ENCODE results near the gene HPGDS.
"Not testable (repeated sequence)": the region's sequence is repeated elsewhere in the genome, so short reads cannot be mapped to it uniquely, and the experiment has no call there.

Gene HPGDS

DNA sequence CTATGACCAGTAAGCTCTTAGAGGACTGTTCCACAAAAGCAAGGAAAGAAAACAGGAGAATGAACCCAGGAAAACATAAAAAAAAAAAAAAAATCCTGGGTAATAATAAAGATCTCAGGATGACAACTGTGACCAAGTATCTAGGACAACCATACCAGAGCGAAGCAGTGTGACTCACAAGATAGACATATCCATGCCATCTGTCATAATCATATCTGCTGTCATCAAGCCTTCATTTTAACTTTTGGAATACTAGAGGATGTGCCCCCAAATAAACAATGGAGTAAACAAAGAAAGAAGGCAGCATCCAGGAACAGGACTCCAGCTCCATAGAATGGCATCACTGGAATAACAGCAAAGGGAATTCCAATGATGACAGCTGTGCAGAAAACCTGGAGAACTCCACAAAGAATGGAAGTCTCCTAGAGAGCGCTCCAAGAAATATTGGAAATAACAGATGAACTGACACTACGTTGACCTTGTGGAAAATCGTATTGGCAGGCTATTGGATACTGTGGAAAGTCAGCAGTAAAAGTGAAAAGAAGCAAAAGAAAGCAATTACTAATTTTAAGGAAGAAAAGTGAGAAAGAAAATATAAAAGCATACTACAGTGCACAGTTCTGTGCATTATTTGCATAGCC is 35.3 kb downstream of the HPGDS start:
- no peak for DNase-seq

DNA sequence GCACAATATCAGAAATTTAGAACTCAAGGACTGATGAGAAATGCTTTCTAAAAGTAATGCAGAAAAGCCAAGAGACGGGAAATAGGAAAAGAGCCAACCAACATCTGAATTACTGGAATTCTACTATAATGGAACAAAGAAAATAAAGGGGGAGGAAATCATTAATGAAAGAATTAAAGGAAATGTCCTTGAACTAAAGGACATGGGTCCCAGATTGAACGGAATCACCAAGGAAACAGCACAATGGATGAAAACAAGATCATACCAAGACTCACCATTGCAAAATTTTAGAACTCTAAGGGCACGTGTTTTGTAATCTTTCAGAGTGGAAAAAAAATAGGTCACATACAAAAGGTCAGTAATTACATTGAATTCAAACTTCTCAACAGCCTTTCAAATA is 35.9 kb downstream of the HPGDS start:
- DNase-seq, result no peak

DNA sequence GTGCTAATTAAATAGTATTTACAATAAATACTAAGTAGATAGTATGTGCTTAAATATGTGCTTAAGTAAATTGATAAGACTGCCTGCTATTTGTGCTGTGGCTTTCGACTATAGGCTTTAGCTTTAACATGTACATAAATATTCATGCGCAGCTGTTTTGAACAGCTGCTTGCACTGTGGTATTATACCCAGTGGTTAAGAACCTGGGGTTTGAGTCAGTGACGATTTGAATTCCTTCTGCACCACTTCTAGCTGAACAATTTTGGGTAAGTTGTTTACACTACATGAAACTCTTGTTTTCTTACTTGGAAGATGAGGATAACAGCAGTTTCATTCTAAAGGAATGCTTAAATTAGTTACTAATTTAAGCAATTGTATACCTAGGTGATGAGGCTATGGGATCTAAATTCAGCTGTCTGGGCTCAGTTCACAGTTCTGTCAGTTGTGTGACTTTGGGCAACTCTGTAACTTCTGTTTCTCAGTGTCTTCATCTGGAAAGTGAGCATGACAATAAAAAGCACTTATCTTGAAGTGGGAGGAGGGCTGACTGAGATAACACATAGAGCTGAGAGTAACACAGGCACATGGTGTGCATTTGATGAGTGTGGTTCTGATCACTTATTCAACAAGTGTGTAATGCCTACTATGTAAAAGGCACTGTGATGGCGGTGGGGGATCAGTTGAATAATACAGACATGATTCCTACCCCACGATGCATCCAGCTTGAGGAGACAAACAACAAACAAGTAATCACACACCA is 37.0 kb downstream of the HPGDS start:
- DNase-seq, result no peak

DNA sequence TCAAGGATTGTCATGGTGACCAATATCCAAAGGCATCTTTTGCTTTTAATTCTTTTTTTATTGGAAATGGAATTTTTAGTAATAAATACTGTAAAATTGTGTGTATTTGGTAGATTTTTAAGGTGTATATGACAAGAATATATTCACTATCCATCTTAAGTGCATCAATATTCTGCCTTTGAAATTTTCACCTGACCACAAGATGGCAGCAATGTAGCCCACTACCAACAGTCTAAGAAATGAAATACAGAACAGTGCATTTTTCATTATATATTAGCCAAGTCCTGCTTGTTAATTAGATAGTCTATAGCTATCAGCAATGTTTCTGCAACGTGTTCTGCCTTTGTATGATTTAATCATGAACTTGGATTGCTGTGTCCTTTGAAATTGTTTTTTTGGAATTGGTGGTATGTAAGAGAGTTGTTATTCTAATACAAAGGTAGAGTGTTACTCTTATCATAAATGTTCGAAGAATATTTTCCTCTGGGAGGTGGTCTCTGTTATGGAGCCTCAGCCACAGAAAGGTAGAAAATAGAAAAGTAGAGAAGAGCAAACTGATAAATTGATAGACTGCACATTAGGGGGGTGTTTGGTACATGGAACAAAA is 38.2 kb downstream of the HPGDS start:
- no peak for DNase-seq

DNA sequence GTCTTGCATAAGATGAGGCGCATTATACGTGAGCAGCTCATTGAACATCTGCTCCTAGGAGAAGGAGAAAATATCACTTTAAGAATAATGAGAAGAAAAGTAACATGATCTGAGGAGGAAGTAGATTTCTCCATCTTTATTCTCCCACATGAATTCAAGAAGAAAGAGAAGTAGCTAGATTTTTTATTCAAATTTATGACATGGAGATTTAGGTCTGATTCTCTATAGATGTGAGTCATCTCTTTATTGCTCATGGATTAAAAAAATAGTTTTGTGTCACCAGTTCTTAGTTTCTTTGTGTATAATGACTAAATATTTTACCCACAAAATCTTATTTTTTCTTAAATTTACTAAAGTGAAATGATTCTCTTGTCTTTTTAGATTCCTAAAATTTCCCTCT is 40.4 kb downstream of the HPGDS start:
- DNase-seq, result no peak

DNA sequence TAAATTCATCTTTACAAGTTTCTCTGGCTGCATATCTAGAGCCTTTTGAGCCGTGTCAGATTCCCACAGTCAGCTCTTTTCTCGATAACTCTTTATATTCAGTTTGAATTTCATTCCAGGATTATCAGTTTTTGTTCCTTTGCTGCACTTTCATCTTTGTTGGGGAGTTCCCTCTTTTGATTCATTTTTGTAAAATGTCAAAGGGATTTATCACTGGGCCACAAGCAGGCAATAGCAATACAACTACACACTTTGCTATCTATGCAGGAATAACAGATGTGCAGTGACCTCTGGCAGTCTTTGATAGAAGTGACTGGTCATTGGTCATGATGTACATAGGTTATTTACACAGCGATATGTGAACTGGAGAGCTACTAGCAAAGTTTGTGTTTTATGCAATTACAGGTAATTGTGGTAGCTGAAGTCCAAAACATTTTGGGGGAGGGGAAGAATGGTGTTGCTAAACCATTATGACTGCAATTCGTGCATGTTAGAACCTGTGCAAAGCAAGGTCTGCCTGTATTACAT is 43.8 kb downstream of the HPGDS start:
- no peak for DNase-seq

DNA sequence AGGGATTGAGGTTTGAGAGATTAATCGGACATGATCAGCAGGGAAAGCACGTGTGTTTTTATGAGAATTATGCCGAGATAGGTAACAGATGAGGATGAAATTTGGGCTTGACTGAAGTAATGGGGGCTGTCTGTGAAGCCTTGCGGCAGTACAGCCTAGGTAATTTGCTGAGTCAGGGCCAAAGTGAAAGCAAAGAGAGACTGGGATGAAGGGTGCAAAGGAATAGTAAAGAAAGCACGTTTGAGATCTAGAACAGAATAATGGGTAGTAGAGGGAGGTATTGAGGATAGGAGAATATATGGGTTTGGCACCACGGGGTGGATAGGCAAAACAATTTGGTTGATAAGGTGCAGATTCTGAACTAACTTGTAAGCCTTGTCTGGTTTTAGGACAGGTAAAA is 47.2 kb downstream of the HPGDS start:
- DNase-seq, result not testable (repeated sequence)

DNA sequence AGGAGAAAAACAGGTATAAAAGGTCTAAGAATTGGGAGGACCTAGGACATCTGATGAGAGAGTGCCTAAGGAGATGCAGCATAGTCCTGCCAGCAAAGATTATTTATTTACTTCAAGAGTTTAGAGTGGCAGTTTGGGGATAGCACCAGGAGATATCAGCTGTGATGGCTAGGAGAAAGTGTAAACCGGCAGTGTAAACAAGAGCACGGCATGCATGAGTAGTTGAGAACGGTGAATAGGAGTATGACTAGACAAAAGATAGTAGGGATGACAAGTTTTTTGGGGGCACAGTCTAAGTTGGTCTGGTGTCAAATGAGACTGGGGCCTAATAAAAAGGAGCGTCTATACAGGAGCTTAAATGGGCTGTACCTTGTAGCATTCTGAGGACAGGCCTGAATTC is 48.7 kb downstream of the HPGDS start:
- DNase-seq, result not testable (repeated sequence)

DNA sequence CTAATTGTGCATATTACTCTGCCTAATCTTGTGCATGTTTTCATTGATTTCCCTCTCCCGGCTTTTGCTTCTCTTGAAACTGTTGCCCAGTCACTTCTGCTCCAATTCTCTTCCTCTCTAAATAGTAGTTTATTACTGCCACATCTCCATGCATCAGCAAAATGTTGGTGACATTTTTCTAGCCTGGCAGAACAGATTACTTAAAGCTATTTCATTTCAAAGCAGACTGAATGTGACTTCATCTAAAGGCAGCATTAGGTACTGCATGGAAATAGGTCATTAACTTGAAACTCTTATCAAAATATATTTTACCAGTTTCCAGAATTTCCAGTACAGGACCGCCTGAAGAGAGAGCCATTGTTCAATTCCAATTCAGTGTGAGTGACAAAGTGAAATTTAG is 52.4 kb downstream of the HPGDS start:
- no peak for DNase-seq

DNA sequence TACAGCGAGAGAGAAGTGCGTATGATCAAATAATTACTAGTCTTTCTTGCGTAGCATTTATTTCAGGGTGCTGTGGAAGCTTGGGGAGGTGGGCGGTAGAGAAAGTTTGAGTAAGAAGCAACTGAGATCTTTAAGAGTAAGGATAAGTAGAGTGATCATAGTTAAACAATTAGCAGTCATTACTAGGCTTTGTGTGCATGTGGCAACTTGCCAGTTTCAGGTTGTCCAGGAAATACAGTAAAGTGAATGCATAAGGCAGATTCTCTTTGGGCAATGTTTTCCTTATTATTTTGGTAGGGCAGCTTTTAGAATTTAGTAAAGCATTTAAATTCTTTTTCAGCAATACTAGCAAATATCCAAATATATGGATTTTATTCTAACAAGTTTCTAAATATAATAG is 57.0 kb downstream of the HPGDS start:
- DNase-seq, result no peak

DNA sequence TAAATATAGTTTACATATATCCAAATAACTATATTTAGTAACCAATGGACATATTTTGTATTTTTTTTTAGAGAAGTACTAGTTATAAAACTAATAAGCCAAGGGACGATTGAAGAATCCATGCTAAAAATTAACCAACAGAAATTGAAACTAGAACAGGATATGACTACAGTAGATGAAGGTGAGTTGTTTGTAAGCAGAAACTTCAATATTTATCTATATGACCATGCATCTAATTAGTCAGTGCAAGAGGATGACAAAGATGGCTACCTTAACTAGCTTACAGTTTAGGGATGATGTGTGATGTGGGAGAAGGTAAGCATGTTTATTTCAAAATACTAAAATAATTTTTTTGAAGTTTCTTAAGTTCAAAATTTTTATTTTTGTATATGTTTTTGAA is 57.7 kb downstream of the HPGDS start:
- no peak for DNase-seq

DNA sequence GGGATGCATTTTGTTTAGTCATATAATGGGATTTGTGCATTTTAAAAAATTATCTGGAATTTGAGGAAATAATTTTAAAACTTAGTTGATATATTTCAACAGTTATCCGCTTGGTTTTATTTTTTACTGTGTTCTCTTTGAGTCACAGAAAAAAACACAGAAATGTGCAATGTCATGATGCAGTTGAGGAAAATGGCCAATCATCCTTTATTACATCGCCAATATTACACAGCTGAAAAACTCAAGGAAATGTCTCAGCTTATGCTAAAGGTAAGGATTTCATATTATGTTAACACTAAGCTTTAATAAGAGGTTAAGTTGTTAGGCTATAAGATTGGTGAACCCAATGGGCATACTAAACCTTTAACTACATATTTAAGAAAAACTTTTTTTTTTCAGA is 63.9 kb downstream of the HPGDS start:
- DNase-seq, result no peak

DNA sequence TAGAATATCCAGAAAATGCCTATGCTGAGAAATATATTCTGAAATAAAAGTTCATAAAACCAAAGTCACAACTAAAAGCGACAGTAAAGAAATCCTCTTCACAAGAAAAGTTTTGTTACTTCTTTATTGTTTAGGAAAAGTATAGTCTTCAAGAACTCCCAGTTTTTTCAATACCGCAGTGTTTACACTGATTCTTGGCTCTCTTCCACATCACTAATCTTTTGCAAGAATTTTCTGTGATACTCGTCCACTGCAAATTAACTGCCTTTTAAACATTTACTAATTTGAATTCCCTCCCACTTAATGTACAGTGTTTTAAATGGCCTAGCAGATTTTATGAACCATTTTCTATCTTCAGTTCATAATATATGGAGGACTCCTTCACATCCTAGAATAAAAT is 65.1 kb downstream of the HPGDS start:
- no peak for DNase-seq

DNA sequence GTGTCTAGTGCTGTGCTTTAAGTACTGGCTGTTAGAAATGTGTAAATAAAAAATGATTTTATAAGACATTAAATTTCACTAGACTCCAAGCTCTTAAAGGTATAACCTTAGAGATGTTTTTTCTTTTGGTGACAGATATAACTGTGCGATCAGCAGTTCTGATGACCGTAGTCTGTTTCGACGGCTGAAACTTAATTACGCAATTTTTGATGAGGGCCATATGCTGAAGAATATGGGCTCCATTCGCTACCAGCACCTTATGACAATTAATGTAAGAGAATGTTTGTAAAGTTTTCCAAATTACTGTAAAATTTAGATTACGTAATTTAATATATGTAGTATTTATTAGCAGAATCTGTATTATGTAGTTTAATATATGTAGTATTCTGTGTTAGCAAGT is 66.4 kb downstream of the HPGDS start:
- DNase-seq, result no peak

DNA sequence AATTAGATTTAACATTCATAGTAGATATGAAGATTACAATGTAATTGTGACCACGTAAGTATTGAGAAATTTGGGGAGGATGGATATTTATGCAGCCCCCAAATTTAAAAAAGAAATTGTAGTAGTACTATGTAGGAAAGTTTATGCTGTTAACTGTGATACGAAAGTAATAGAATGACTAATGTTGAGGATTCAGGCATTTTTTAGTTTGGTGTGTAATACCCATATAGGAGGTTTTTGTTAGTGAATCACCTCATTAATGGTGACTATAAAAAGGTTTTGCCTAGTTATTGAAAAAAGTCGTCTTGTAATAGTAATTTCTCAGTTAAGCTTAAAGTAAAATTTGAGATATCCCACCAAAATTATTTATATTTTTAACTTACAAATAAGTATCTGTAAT is 67.7 kb downstream of the HPGDS start:
- no peak for DNase-seq

DNA sequence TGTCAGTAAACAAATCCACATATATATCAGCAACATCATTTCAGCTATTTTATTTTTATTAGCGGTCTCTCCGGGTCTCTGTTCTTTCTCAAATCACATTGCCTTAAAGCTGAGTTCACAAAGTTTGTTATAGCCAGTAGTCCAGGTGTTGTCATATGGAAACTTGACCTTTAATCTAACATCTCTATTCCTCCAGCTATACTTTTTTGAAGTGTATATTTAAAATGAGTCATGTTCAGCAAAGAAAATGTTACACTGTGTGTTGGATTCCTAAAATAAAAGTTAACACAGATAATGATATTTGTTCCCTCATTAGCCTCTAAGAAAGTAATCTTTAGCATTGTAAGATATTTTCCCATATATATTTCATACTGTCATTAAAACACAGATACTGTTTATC is 71.4 kb downstream of the HPGDS start:
- DNase-seq, result no peak

DNA sequence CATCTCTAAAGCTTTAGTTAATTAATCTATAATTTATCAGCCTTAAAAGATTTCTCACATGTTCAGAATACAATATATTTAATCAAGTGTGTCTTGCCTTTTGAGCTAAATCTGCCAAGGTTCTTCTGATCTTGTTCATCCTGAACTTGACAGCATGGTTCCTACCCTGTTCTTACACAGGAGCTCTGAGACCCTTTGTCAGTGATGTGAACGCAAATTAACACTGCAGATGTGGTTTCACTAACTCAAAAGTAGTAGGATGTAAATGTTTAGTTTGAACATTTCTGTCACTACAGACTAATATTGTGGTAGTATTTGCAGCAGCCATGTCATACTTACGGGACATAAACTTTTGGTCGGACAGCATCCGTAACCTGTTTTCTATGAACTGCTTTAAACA is 75.6 kb downstream of the HPGDS start:
- no peak for DNase-seq

DNA sequence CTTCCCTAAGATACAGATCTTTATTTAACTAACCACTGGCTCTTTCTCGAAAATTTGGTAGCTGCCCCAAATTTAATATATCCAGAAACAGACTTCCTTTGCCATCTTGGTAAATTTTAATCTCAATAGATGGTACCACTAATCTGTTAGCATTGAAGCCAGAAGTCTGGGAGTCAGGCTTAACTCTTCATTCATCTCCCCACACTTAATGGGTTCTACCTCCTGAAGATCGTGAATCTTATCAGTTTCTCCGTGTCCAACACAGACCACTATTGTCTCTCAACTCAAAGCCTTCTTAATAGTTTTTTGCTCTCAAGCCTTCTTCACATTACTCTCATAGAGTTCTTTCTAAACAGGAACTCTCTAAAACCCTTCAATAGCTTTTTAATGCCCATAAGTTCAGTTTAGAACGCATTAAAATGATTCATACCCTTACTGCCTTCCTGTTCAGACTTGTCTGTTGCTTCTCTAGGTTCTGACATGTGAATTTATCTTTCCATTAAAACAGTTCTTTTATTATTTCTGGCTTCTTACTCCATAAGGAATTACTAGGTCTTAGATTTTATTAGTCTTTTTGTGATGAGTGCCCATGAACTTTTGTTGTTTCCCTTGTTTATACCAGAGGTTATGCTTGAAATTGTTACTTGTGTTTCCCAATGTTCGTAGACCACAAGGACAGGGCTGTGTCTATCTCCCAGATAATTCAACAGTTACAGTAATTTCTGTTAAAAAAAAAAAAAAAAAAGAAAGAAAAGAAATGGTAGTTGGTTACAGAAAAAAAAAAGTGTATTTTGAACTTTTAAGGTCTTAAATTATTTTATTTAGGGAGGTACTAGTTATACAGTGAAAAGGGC is 80.2 kb downstream of the HPGDS start:
- no peak for DNase-seq

DNA sequence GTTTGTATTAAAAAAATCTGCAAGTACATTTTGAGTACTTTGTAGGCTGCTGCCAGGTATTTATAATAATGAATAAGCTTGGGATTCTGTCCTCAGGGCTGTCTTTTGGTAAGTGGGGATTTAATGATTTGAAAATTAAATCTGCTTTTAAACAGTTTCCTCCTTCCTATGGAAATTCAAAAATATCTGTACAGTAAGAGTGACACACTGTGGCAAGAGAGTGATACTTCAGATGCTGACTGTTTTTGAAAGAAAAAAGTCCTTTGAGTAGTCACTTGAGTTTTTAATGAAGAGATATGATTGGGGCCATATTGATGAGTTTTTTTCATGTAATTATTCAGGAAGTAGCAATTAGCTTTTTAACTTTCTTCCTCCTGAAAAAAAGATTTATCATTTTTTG is 85.8 kb downstream of the HPGDS start:
- DNase-seq, result no peak

DNA sequence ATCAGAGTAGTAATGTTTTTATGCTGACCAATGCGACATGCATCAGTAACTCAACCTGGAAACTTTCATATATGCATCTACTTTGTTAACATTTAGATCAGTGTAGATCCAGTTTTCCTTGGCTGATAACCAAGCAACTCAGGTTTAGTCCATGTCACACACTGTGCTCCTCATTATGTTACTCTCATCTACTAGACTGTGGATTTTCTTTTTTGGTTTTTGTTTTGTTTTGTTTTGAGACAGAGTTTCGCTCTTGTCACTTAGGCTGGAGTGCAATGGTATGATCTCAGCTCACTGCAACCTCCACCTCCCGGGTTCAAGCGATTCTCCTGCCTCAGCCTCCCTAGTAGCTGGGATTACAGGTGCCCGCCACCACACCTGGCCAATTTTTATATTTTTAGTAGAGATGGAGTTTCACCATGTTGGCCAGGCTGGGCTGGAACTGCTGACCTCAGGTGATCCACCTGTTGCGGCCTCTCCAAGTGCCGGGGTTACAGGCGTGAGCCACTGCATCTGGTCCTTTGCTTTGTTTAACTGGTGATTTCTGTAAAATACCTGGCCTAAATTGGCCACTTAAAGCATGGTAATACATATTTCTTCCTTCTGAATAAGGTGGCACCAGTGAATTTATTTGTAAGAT is 86.4 kb downstream of the HPGDS start:
- no peak for DNase-seq

DNA sequence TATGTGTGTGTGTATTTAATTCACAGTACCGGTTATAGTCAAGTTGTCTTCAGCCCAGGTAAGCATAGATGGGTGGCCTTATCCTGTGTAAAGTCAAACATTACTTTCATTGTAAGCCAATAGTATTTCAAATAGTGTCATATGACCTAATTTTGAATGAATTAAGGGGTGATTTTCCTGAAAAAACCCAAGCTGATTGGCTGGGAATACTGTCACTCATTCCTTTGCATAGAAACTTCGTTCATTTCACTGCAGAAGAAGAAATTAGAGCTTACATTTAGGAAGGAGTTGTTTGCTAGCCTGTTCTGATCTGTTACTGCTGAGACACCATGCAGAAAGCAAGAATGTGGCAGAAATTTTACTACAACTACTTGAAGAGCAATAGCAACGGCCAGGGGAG is 89.6 kb downstream of the HPGDS start:
- no peak for DNase-seq

DNA sequence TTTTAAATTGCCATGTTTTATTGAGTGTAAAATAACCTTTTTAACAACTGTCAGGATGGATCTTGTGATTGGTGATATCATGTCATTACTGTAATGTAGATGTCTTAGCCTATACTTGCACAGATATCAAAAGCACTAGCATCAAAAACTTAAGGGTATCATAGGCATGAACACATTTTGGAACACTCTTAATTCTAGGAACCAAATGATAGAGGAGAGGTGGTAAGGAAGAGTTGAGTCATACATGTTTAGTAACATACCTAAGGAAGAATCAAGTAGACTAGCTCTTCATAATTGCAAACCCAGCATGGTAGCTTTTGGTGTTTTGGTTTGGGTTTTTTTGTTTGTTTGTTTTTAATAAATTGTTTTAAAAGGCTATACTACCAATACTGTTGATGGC is 91.5 kb downstream of the HPGDS start:
- no peak for DNase-seq
